Uterus (tissue), 4 donors: Measurements from ENCODE around the gene SERGEF. TPM values are rescaled to one million over a fixed set of nuclear protein-coding genes. Genes with fewer than 3 reads are reported as not detected.

Experiments used
- DNase-seq, 2 donors: peaks; one replicate each; pipeline ENCODE4 v3.0.0-alpha.2; 2019 to 2020
- H3K27ac ChIP-seq, 2 donors: fragments of 200-600 bp; sonication (generic); 1 replicate in 1 of 2; 2 replicates in 1 of 2; pipeline ENCODE4 v1.5.1; 2016 to 2018
- H3K27me3 ChIP-seq, 2 donors: fragments of 200-600 bp; sonication (generic); one replicate each; pipeline ENCODE4 v1.5.1; 2018 to 2019; ENCODE audit warnings: control low read depth in 1 of 2
- H3K36me3 ChIP-seq, 2 donors: fragments of 200-600 bp; sonication (generic); one replicate each; pipeline ENCODE4 v1.5.1; 2019; ENCODE audit warnings: control low read depth in 1 of 2
- H3K4me1 ChIP-seq, 2 donors: fragments of 200-600 bp; sonication (generic); one replicate each; pipeline ENCODE4 v1.5.1; 2018 to 2019; ENCODE audit warnings: control low read depth in 1 of 2
- H3K4me3 ChIP-seq, 2 donors: fragments of 200-600 bp; sonication (generic); 1 replicate in 1 of 2; 2 replicates in 1 of 2; pipeline ENCODE4 v1.5.1; 2018 to 2019; ENCODE audit warnings: mild to moderate bottlenecking in 1 of 2
- H3K9me3 ChIP-seq, 2 donors: fragments of 200-600 bp; sonication (generic); one replicate each; pipeline ENCODE4 v1.5.1; 2019; ENCODE audit warnings: control low read depth in 1 of 2
- CTCF ChIP-seq, 4 experiments: fragments of 200-600 bp in 2 of 4; fragments of 450-650 bp in 2 of 4; sonication (generic) in 2 of 4; IDR thresholded peaks; one replicate each; pipeline ENCODE4 v1.5.1; 2016 to 2019; ENCODE audit warnings: antibody characterized with exemption in 4 of 4, mild to moderate bottlenecking in 2 of 4, moderate library complexity in 1 of 4
- POLR2A ChIP-seq, 2 donors: fragments of 450-650 bp; IDR thresholded peaks; one replicate each; pipeline ENCODE4 v1.6.1; 2016; ENCODE audit warnings: antibody characterized with exemption in 2 of 2, mild to moderate bottlenecking in 1 of 2, moderate library complexity in 1 of 2
- intact Hi-C: fragments of 100-400 bp; cut with DNase I; formaldehyde crosslinking; loops from one replicate; pipeline ENCODE4 v1.15.1; 2023; ENCODE audit warnings: low total_unique reads
- total RNA-seq, 4 donors: library from RNA; depleted of rRNA in 3 of 4; stranded (reverse); fragments of >200 nt in 3 of 4; gene quantifications; one replicate each; pipeline versions ENCODE4 v1.1.0 to v1.2.4, GENCODE V29; 2014 to 2023
- donor health status: DM: yes; HTN: yes; CAD: no.

The SERGEF gene
- total RNA-seq, 4 donors from 2014 or later: 12.6 to 64.4 (median 43.7) TPM

DNA sequence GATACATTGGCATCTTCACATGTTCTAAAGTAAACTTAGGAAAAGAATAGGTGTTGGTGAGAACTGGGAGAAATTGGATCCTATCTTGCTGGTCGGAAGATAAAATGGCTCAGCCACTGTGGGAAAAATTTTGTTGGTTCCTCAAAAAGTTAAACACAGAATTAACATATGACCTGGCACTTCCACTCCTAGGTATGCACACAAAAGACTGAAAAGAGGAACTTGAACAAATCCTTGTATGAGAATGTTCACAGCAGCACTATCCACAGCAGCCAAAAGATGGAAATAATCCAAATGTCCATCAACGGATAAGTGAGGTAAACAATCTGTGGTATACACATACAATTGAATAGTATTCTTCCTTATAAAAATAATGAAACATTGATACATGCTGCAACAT is 38.0 kb upstream of the SERGEF start:
- Histone ChIP-seq H3K4me1 (no peaks in the 10 kb centered on the region), H3K27me3 (peaks cover 0 to 5% of the 10 kb centered on the region in 2 donors), H3K36me3 (no peaks in the 10 kb centered on the region), H3K27ac (no peak overlapping the region), H3K9me3 (no peaks in the 10 kb centered on the region), H3K4me3 (no peak overlapping the region)
- no peak for DNase-seq
- intact Hi-C loops: no loop called here
- TF ChIP-seq POLR2A (IDR thresholded peaks at IDR 0.05) (no peak), CTCF (IDR thresholded peaks at IDR 0.05) (no peak)

DNA sequence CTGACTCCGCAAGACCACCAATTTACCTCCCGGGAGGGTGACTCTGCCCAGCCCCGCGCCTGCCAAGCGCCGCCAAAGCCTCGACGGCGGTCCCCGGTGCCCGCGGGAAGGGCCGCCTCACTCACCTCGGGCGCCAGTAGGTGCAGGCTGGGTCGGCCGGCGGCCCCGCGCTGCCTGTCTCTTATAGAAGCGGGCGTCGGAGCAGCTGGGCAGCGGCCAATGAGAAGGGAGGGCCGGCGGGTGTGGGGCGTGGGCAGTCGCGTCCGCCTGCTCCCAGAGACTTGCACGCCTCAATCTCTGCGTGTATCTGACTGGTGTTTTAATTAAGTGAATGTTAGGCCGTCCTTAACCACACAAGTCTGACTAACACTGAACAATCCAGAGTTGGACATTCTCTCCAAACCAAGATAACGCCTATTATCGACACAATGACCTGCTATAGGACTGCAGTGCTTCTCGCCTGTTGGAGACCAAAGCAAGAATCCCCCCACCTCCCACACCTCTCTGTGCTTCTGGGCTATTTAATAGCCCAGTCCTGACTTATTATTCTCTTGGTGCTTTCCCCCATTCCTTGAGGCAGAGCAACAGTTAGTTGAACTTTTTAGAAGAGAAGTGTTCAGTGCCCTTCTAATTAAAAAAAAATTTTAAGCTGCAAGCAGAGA is 33.4 kb upstream of the SERGEF start, which contains the start of gene TPH1:
Gene TPH1 (minus strand): TSS at position 154 of the 662 bp plus-strand sequence. CDS start 5,507 bp downstream, outside the sequence.
- peak within 1 kb of the TSS in 1 of 2 donors; percentile 5 for H3K4me3 ChIP-seq
- no peaks in the 10 kb centered on the region for H3K36me3 ChIP-seq
- H3K27ac ChIP-seq: no peak within 1 kb of the TSS
- peaks cover 0 to 5% of the 10 kb centered on the region in 2 donors for H3K27me3 ChIP-seq
- no peak for TF ChIP-seq POLR2A (IDR thresholded peaks at IDR 0.05)
- TF ChIP-seq CTCF (IDR thresholded peaks at IDR 0.05): no peak
- no peaks in the 10 kb centered on the region for H3K9me3 ChIP-seq
- intact Hi-C loops: no loop called here
- H3K4me1 ChIP-seq: no peaks in the 10 kb centered on the region
- peak; percentile 18 to 44 for DNase-seq

GRCh38 chr11:18036456-18036855 is 23.6 kb upstream of the SERGEF start:
- TF ChIP-seq POLR2A (IDR thresholded peaks at IDR 0.05) (no peak), CTCF (IDR thresholded peaks at IDR 0.05) (no peak)
- Histone ChIP-seq H3K36me3 (no peaks in the 10 kb centered on the region), H3K4me3 (no peak overlapping the region), H3K4me1 (no peaks in the 10 kb centered on the region), H3K27ac (no peak overlapping the region), H3K27me3 (no peaks in the 10 kb centered on the region), H3K9me3 (no peaks in the 10 kb centered on the region)
- intact Hi-C loops: no loop called here
- no peak for DNase-seq

DNA sequence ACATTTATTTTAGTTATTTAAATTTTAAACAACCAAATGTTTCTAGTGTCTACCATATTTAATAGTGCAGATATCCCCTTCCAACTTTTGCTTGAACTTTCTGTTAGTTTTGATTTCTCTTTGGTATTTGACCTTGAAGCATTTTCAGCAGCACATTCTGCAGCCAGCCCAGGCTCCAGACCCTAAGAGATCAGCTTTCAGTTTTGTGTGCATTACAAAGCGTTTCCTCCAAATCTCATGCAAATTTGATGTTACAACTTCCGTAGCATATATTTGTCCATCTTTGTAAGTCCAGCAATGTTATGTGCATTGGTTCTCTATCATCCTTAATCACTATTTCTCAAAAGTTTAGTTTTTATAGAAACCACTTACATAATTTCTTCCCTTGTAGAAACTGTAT is 14.6 kb upstream of the SERGEF start:
- H3K27ac ChIP-seq: no peak overlapping the region
- H3K36me3 ChIP-seq: no peaks in the 10 kb centered on the region
- H3K4me1 ChIP-seq: no peaks in the 10 kb centered on the region
- H3K4me3 ChIP-seq: no peak overlapping the region
- no peaks in the 10 kb centered on the region for H3K9me3 ChIP-seq
- TF ChIP-seq CTCF (IDR thresholded peaks at IDR 0.05): no peak
- TF ChIP-seq POLR2A (IDR thresholded peaks at IDR 0.05): no peak
- intact Hi-C loops: no loop called here
- DNase-seq: no peak
- no peaks in the 10 kb centered on the region for H3K27me3 ChIP-seq

DNA sequence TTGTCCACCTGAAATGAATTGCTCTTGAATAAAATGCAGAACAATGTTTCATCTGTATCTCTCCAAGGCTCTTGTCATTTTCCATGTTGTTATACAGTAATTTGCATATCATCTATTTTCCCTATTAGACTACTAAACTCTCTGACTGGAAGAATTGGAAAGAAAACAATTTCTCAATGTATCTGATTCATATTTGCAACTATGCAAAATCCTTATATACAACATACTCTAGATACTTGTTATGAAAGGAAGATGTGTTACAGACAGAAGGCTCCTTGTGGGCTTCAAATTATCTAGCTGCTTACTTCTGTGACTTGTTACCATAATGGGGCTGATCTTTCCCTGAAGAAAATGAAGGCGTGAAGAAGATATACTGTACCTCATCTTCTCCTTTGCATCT is 9.6 kb upstream of the SERGEF start:
- TF ChIP-seq CTCF (IDR thresholded peaks at IDR 0.05) (no peak), POLR2A (IDR thresholded peaks at IDR 0.05) (no peak)

More for the DNA sequence above, 9.6 kb upstream of the SERGEF start:
- no peak overlapping the region for H3K4me3 ChIP-seq
- H3K27me3 ChIP-seq: no peaks in the 10 kb centered on the region
- H3K9me3 ChIP-seq: no peaks in the 10 kb centered on the region
- no peaks in the 10 kb centered on the region for H3K4me1 ChIP-seq
- no peak overlapping the region for H3K27ac ChIP-seq
- no peaks in the 10 kb centered on the region for H3K36me3 ChIP-seq
- intact Hi-C loops: no loop called here
- no peak for DNase-seq
